ENCODE results near the gene SSTR4.

SSTR4 gene

DNA sequence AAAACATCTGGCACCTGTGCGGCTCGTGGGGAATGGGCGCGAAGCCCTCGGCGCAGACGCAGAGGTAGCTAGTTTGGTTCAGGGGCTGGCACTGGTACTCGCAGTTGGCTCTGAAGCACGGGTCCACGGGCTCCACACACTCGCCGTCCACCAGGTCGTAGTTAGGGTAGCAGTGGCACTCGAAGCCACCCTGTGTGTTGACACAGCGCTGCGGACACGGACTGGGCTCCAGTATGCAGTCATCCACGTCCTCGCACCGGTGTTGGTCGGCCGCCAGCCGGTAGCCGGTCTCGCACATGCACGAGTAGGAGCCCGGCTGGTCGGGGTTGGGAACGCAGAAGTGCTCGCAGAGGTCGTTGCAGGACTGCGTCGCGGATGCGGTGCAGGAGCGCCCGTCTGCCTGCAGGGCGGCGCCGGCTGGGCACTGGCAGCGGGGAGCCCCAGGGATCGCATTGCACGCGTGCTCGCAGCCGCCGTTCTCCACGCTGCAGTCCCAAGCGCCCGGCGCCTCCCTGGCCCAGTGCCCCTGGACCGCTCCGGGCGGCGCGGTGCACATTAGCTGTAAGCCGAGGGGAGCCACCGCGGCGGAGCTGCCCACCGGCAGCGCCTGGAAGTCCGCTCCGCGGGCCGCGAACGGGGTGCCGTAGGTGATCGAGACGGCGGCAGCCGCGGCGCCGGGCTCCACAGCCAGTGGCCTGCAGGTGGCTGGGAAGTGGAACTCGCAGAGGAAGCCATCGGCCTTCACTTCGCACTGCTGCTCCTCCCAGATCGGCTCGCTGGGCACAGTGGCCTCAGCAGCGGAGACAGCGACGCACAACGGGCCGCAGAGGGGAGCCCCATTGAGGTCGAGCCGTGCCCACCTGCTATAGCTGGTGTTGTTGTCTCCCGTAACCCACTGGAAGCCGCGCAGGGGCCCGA, 13.4 kb downstream of the SSTR4 start:
- Histone ChIP-seq H3K4me1 (peaks cover 0 to 59% (median 43%) of the 10 kb centered on the region in 4 donors), H3K27me3 (no peaks in the 10 kb centered on the region), H3K27ac (peak overlapping the region; percentile 88 to 97), H3K9me3 (no peaks in the 10 kb centered on the region), H3K4me3 (peak overlapping the region; percentile 63 to 82), H3K36me3 (no peaks in the 10 kb centered on the region)
- DNase-seq = peak; percentile 48 to 84
- intact Hi-C loops (cut with DNase I; ENCODE audit: low total_unique reads) = loop anchor here (5.0 kb wide), 3 partner anchors 184 to 574 kb away; no protein-coding TSS in a partner anchor
- TF ChIP-seq, protein P1, sequence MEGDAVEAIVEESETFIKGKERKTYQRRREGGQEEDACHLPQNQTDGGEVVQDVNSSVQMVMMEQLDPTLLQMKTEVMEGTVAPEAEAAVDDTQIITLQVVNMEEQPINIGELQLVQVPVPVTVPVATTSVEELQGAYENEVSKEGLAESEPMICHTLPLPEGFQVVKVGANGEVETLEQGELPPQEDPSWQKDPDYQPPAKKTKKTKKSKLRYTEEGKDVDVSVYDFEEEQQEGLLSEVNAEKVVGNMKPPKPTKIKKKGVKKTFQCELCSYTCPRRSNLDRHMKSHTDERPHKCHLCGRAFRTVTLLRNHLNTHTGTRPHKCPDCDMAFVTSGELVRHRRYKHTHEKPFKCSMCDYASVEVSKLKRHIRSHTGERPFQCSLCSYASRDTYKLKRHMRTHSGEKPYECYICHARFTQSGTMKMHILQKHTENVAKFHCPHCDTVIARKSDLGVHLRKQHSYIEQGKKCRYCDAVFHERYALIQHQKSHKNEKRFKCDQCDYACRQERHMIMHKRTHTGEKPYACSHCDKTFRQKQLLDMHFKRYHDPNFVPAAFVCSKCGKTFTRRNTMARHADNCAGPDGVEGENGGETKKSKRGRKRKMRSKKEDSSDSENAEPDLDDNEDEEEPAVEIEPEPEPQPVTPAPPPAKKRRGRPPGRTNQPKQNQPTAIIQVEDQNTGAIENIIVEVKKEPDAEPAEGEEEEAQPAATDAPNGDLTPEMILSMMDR (IDR thresholded peaks at IDR 0.05) = peak; percentile 33 to 53

DNA sequence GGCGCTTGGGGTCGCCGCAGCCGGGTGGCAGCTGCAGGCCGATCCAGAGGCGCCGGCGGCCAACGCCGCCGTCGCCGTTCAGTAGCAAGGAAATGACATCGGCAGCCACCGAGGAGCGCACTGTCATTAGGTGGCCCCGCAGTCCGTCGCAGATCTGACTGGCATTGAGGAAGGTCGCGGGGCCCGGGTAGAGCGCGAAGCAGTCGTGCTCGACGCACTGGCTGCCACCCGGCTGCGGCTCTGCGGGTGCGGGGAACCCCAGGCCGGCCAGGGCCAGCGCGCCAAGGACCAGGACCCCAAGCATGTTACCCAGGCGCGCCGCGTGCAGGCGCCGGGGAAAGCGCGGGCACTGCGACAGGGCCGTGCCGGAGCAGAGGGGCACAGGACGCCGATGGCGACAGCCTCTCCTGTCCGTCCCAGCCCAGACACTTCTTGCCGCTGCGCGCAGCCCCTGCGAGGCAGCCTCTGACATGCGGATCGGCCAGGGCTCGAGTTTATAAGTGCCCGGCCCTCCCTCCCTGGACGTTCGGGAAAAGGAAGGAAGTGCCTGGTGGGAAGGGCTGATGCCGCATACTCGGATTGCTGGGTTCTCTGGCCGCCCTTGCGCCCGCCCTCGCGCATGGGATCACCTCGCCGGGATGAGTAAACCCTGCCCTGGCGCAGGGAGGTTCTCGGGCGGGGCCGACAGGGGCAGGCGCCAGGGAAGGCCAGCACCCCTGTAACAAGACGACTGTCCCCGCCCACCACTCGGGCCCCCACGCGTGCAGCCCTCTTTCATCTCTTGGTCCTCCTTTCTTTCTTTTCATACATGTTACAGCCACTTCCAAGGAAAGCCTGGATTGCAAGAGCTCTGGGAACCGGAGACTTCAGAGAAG, 14.3 kb downstream of the SSTR4 start, which contains the start of gene THBD:
Gene THBD (minus strand): TSS at position 472 of the 875 bp plus-strand sequence. CDS start 168 bp downstream, at position 304.
- intact Hi-C loops (cut with DNase I; ENCODE audit: low total_unique reads) = loop anchor here (5.0 to 10.0 kb wide), 6 partner anchors 93 to 573 kb away; no protein-coding TSS in a partner anchor
- Histone ChIP-seq H3K9me3 (no peaks in the 10 kb centered on the region), H3K4me1 (peaks cover 0 to 57% (median 43%) of the 10 kb centered on the region in 4 donors), H3K36me3 (no peaks in the 10 kb centered on the region), H3K4me3 (peak within 1 kb of the TSS; percentile 63 to 82), H3K27ac (peak within 1 kb of the TSS; percentile 88 to 97), H3K27me3 (no peaks in the 10 kb centered on the region)
- DNase-seq = peak; percentile 88 to 94
- TF ChIP-seq, protein P1 (IDR thresholded peaks at IDR 0.05) = no peak

DNA sequence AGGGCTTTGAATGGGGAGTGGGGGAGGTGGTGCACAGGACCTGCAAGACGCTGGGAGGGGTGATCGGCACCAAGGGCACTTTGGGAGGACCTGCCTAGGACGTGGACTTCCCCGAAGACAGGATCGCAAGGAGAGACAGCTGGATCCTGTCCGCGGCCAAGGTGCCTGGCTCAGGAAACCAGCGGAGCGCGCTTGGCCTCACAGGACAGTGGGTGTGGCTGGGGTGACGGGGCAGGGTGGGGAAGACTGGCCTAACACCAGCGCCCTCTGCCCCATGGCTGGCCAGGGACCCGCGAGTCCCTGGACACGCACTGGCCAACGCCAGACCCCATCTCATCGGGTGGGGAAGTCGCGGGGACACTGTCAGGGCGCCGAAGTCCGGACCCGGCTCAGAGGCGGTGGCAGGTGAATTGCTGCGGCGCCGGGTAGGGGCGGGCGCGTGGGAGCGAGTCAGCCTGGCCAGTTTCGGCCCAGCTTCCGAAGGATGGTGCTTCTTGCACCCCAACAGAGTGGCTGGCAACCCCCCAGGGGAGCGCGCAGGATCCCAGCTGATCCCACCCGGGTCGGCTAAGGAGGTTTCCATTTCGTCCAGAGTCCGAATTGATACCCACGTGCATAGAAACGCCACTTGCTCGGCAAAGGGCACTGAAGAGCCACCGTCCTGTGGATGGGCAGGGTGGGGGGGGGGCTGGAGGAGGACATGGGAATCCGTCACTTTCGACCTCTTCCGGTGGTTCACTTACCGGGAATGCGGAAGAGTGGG, 15.1 kb downstream of the SSTR4 start:
- H3K27me3 ChIP-seq = no peaks in the 10 kb centered on the region
- peak; percentile 53 to 83 for DNase-seq
- intact Hi-C loops (cut with DNase I; ENCODE audit: low total_unique reads) = loop anchor here (5.0 to 10.0 kb wide), 3 partner anchors 92 to 348 kb away; no protein-coding TSS in a partner anchor
- peak overlapping the region; percentile 88 to 97 for H3K27ac ChIP-seq
- H3K4me1 ChIP-seq = peaks cover 0 to 52% (median 39%) of the 10 kb centered on the region in 4 donors
- TF ChIP-seq, protein P1 (IDR thresholded peaks at IDR 0.05) = no peak
- no peaks in the 10 kb centered on the region for H3K9me3 ChIP-seq
- no peaks in the 10 kb centered on the region for H3K36me3 ChIP-seq
- peak overlapping the region; percentile 63 to 82 for H3K4me3 ChIP-seq

DNA sequence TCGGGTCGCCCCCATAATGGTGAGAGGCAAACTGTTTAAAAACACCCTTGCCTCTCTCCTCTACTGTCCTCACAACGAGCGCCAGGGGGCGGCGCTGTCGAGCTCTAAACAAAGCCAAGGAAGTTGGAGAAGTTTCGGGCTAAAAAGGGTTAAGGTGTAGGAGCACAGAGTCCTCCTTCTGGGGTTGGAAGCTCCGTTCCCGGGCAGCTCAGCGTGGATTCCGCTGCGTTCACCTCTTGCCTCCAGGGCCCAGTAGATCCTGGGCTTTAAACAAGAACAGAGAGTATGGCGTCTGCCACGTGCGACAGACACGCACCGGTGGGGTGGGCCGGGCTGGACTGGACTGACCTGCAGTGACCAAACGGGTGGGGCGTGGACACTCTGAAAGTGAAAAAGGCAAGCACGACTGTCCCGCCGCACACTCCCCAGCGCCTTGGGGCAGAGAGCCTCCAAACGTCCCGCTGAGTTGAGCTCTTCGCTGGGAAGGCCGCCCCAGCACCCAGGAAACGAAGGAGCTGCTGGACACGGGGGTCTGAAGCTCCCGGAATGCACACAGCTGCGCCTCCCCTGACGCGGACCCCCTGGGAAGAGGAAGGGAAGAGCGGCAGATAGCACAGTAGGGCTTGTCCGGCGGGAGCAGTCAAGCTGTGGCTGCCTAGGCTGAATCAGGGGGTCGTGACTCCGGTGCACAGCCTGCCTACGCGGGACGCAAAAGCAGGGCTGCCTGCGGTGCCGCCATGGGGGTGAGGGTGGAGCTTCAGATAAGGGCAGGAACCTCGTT, 15.9 kb downstream of the SSTR4 start:
- TF ChIP-seq, protein P1 (IDR thresholded peaks at IDR 0.05) = peak; percentile 74 to 75
- intact Hi-C loops (cut with DNase I; ENCODE audit: low total_unique reads) = loop anchor here (5.0 to 10.0 kb wide), 3 partner anchors 91 to 349 kb away; no protein-coding TSS in a partner anchor

More for the DNA sequence above, 15.9 kb downstream of the SSTR4 start:
- Histone ChIP-seq H3K4me3 (peak overlapping the region; percentile 63 to 82), H3K27me3 (no peaks in the 10 kb centered on the region), H3K4me1 (peaks cover 0 to 46% (median 35%) of the 10 kb centered on the region in 4 donors), H3K27ac (peak overlapping the region; percentile 88 to 97), H3K36me3 (no peaks in the 10 kb centered on the region), H3K9me3 (no peaks in the 10 kb centered on the region)
- DNase-seq = peak; percentile 87 to 93
